GM12874 (cell line): ENCODE results near the gene PSAT1.

Experiments
- TF ChIP-seq, protein P1 (sequence below): IDR thresholded peaks from 2 replicates; pipeline ENCODE4 v1.5.1; 2011; ENCODE audit warnings: low read depth, mild to moderate bottlenecking, control low read depth, low read length, moderate library complexity; ENCODE audit not compliant: insufficient read depth

PSAT1 gene

GRCh38 chr9:78371981-78372380 lies 75.1 kb downstream of the PSAT1 start:
- TF ChIP-seq, protein P1, sequence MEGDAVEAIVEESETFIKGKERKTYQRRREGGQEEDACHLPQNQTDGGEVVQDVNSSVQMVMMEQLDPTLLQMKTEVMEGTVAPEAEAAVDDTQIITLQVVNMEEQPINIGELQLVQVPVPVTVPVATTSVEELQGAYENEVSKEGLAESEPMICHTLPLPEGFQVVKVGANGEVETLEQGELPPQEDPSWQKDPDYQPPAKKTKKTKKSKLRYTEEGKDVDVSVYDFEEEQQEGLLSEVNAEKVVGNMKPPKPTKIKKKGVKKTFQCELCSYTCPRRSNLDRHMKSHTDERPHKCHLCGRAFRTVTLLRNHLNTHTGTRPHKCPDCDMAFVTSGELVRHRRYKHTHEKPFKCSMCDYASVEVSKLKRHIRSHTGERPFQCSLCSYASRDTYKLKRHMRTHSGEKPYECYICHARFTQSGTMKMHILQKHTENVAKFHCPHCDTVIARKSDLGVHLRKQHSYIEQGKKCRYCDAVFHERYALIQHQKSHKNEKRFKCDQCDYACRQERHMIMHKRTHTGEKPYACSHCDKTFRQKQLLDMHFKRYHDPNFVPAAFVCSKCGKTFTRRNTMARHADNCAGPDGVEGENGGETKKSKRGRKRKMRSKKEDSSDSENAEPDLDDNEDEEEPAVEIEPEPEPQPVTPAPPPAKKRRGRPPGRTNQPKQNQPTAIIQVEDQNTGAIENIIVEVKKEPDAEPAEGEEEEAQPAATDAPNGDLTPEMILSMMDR, result no peak
